ENCODE measurements around the gene ABCD3. TPM values are rescaled to one million over a fixed set of nuclear protein-coding genes. Genes with fewer than 3 reads are reported as not detected.
"Not testable (repeated sequence)": the region's sequence is repeated elsewhere in the genome, so short reads cannot be mapped to it uniquely, and the experiment has no call there.

Gene ABCD3
- total RNA-seq, 2 experiments from 2014 or later, result 28.0 to 31.5 TPM

DNA sequence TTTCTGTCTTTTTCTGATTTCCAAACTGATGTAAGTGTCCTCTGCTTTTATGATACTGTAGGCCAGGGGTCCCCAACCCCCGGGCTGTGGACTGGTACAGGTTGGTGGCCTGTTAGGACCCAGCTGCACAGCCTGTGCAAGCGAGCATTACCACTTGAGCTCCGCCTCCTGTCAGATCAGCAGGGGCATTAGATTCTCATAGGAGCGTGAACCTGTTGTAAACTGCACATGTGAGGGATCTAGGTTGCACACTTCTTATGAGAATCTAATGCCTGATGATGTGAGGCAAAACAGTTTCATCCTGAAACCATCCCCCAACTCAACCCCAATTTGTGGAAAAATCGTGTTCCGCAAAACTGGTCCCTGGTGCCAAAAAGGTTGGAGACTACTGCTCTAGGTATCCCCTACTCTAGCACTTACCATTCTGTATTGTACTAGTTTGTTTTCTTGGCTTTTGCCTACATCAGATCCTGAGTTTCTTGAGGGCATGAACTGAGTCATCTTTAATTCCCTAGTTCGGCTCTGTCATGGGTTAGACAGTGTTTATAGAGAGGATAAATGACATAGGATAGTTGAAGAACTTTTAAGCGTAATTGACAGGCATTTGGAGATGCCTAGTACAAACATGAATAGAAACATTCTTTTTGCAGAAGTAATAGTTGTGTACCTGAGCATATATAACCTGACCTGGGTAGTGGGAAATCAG is 4.1 kb downstream of the ABCD3 start:
- Mint-ChIP-seq H3K36me3 (ENCODE audit: low read depth) (peaks cover 6% of the 10 kb centered on the region), H3K27ac (no peak overlapping the region), H3K27me3 (peaks cover 3% of the 10 kb centered on the region), H3K9me3 (no peaks in the 10 kb centered on the region), H3K4me1 (peaks cover 45% of the 10 kb centered on the region), H3K4me3 (no peak overlapping the region)
- DNase-seq, result no peak
- CTCF ChIA-PET, result interaction anchor here (0.6 kb wide), 1 partner anchor 539 kb away, joined by 5 read pairs; no protein-coding TSS in a partner anchor
- POLR2A ChIA-PET, result interaction anchor here (0.6 kb wide), 1 partner anchor 15 kb away, joined by 4 read pairs; no protein-coding TSS in a partner anchor

DNA sequence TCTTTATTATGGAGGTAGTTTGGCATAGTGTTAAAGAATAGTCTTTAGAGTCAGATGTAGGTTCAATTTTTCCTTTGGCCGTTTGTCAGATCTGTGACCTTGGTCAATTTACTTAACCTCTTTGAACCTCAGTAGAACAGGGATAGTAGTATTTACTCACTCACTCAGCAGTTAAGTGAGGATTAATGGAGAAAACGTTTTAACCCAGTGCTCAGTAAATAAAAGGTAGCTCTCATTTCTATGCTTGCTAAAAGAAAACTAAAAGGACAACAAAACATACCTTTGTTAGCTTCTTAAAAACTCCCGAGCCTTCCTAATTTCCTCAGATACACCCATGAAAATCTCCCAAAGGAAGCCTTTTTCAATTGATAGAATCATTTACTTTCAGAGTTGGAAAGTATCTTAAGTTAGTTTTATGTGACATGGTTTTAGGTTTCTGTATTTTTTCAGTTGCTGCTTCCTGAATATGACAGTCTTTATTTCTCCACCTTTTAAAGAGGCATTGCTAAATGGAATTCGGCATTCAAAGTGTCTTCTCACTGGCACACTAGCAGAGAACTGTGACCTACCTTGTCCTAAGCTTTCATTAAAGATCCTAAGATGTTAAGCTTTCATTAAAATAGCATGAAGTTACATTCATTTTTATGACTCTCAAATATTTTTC is 7.8 kb downstream of the ABCD3 start:
- Mint-ChIP-seq H3K27me3 (no peaks in the 10 kb centered on the region), H3K4me3 (no peak overlapping the region), H3K27ac (no peak overlapping the region), H3K4me1 (peaks cover 29% of the 10 kb centered on the region), H3K36me3 (ENCODE audit: low read depth) (peaks cover 25% of the 10 kb centered on the region), H3K9me3 (peaks cover 8% of the 10 kb centered on the region)
- DNase-seq, result no peak
- ChIA-PET POLR2A (no interaction called here), CTCF (interaction anchor here (0.9 kb wide), 1 partner anchor 10 kb away, joined by 3 read pairs; no protein-coding TSS in a partner anchor)

GRCh38 chr1:94426485-94426870 is 8.3 kb downstream of the ABCD3 start:
- Mint-ChIP-seq H3K36me3 (ENCODE audit: low read depth) (peaks cover 27% of the 10 kb centered on the region), H3K4me1 (peaks cover 26% of the 10 kb centered on the region)
- CTCF ChIA-PET, result interaction anchor here (0.7 kb wide), 1 partner anchor 221 kb away, joined by 3 read pairs; no protein-coding TSS in a partner anchor
- H3K27me3 Mint-ChIP-seq, DNase-seq, H3K27ac Mint-ChIP-seq, H3K9me3 Mint-ChIP-seq, H3K4me3 Mint-ChIP-seq, POLR2A ChIA-PET: not testable (repeated sequence)

GRCh38 chr1:94428441-94428840 is 10.3 kb downstream of the ABCD3 start:
- no peak for DNase-seq
- ChIA-PET CTCF (no interaction called here), POLR2A (no interaction called here)
- Mint-ChIP-seq H3K4me1 (peaks cover 22% of the 10 kb centered on the region), H3K9me3 (peaks cover 8% of the 10 kb centered on the region), H3K36me3 (ENCODE audit: low read depth) (peaks cover 24% of the 10 kb centered on the region), H3K4me3 (no peak overlapping the region), H3K27ac (no peak overlapping the region), H3K27me3 (no peaks in the 10 kb centered on the region)

DNA sequence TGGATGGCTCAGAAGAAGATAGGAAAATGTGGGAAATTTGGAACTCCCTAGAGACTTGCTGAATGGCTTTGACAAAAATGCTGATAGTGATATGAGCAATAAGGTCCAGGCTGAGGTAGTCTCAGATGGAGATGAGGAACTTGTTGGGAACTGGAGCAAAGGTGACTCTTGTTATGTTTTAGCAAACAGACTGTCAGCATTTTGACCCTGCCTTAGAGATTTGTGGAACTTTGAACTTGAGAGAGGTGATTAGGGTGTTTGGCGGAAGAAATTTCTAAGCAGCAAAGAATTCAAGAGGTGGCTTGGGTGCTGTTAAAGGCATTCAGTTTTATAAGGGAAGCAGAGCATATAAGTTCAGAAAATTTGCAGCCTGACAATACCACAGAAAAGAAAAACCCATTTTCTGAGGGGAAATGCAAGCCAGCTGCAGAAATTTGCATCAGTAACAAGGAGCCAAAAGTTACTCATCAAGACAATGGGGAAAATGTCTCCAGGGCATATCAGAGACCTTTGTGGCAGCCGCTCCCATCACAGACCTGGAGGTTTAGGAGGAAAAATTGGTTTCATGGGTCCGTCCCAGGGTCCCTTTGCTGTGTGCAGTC is 10.8 kb downstream of the ABCD3 start:
- H3K9me3 Mint-ChIP-seq, POLR2A ChIA-PET, H3K27me3 Mint-ChIP-seq, DNase-seq, H3K4me3 Mint-ChIP-seq, H3K27ac Mint-ChIP-seq, CTCF ChIA-PET: not testable (repeated sequence)
- H3K4me1 Mint-ChIP-seq, result peaks cover 18% of the 10 kb centered on the region
- peaks cover 24% of the 10 kb centered on the region for H3K36me3 Mint-ChIP-seq (ENCODE audit: low read depth)

DNA sequence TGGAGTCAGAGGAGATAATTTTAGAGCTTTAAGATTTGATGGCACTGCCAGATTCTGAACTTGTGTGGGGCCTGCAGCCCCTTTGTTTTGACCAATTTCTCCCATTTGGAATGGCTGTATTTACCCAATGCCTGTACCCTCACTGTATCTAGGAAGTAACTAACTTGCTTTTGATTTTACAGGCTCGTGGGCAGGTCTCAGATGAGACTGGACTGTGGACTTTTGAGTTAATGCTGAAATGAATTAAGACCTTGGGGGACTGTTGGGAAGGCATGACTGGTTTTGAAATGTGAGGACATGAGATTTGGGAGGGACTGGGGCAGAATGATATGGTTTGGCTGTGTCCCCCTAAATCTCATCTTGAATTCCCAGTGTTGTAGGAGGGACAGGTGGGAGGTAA is 11.9 kb downstream of the ABCD3 start:
- H3K27ac Mint-ChIP-seq, H3K4me3 Mint-ChIP-seq, H3K27me3 Mint-ChIP-seq, DNase-seq, H3K9me3 Mint-ChIP-seq, CTCF ChIA-PET, POLR2A ChIA-PET: not testable (repeated sequence)
- H3K4me1 Mint-ChIP-seq, result peaks cover 18% of the 10 kb centered on the region
- peaks cover 24% of the 10 kb centered on the region for H3K36me3 Mint-ChIP-seq (ENCODE audit: low read depth)

- H3K9me3 Mint-ChIP-seq, result peaks cover 11% of the 10 kb centered on the region
- POLR2A ChIA-PET, result no interaction called here
- H3K27ac Mint-ChIP-seq, result no peak overlapping the region
- peaks cover 8% of the 10 kb centered on the region for H3K4me1 Mint-ChIP-seq
- no peak for DNase-seq
- no peak overlapping the region for H3K4me3 Mint-ChIP-seq
- CTCF ChIA-PET, result interaction anchor here (2.0 kb wide), 1 partner anchor 10 kb away, joined by 4 read pairs; no protein-coding TSS in a partner anchor
- no peaks in the 10 kb centered on the region for H3K27me3 Mint-ChIP-seq
- peaks cover 25% of the 10 kb centered on the region for H3K36me3 Mint-ChIP-seq (ENCODE audit: low read depth)
Observed at GRCh38 chr1:94433866-94434265, 15.7 kb downstream of the ABCD3 start.

DNA sequence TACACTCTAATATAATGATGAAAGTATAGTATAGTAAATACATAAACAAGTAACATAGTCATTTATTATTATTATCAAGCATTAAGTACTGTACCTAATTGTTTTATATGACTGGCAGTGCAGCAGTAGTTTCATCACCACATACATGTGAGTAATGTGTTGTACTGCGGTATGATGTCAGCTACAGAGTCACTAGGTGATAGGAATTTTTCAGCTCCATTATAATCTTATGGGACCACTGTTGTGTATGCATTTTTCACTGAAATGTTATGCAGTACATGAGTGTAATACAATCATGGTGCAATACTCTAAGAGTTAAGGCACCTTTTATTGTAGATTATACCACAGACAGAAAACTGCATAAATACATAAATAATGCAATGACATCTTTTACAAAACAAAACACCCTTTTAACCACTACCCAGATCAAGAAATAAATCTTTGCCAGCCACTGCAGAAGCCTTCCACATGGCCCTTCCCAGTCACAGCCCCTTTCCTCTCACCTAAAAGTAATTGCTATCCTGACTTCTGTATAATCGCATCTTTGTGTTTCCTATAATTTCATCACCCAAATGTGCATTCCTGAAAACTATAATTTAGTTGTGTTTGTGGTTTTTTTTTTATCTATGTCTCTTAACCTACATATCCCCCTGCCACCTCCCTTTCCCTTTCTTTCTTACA is 16.3 kb downstream of the ABCD3 start:
- no peaks in the 10 kb centered on the region for H3K27me3 Mint-ChIP-seq
- peaks cover 10% of the 10 kb centered on the region for H3K4me1 Mint-ChIP-seq
- peaks cover 9% of the 10 kb centered on the region for H3K9me3 Mint-ChIP-seq
- DNase-seq, result no peak
- ChIA-PET POLR2A (no interaction called here), CTCF (interaction anchor here (2.0 kb wide), 1 partner anchor 10 kb away, joined by 4 read pairs; no protein-coding TSS in a partner anchor)
- no peak overlapping the region for H3K4me3 Mint-ChIP-seq
- H3K27ac Mint-ChIP-seq, result no peak overlapping the region
- peaks cover 20% of the 10 kb centered on the region for H3K36me3 Mint-ChIP-seq (ENCODE audit: low read depth)

DNA sequence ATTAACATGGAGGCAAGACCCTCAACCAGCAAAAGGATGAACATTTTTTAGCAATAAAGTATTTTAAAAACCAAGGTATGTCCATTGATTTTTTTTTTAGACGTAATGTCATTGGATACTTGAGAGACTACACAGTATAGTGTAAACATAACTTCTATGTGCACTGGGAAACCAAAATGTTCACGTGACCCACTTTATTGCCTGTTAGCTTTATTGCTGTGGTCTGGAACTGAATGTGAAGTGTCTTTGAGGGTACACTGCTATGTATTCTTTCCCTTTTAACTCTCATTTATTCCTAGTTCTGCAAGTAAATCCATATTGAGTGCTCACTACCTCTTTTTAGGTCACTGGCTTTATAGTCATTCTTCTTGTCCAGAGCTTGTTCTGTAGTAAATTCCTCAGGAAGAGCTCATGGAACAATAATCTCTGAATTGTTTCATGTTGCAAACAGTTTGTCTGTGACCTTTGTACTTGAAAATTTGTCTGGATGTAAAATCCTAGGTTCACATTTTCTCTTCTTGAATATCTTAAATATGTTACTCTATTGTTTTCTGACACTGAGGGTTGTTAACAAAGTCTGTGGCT is 20.6 kb downstream of the ABCD3 start:
- peaks cover 10% of the 10 kb centered on the region for H3K4me1 Mint-ChIP-seq
- ChIA-PET POLR2A (no interaction called here), CTCF (no interaction called here)
- H3K27me3 Mint-ChIP-seq, result no peaks in the 10 kb centered on the region
- H3K36me3 Mint-ChIP-seq (ENCODE audit: low read depth), result peaks cover 22% of the 10 kb centered on the region
- H3K9me3 Mint-ChIP-seq, result peaks cover 23% of the 10 kb centered on the region
- no peak for DNase-seq
- no peak overlapping the region for H3K27ac Mint-ChIP-seq
- no peak overlapping the region for H3K4me3 Mint-ChIP-seq

- Mint-ChIP-seq H3K4me3 (no peak overlapping the region), H3K4me1 (peaks cover 10% of the 10 kb centered on the region), H3K9me3 (peaks cover 25% of the 10 kb centered on the region), H3K27me3 (no peaks in the 10 kb centered on the region), H3K36me3 (ENCODE audit: low read depth) (peaks cover 24% of the 10 kb centered on the region), H3K27ac (peak overlapping the region; percentile 6)
- DNase-seq, result no peak
- ChIA-PET POLR2A (interaction anchor here (0.6 kb wide), 1 partner anchor 423 kb away, joined by 3 read pairs; no protein-coding TSS in a partner anchor), CTCF (interaction anchor here (1.1 kb wide), 1 partner anchor 24 kb away, joined by 3 read pairs; no protein-coding TSS in a partner anchor)
Observed at GRCh38 chr1:94440088-94440487, 21.9 kb downstream of the ABCD3 start.

DNA sequence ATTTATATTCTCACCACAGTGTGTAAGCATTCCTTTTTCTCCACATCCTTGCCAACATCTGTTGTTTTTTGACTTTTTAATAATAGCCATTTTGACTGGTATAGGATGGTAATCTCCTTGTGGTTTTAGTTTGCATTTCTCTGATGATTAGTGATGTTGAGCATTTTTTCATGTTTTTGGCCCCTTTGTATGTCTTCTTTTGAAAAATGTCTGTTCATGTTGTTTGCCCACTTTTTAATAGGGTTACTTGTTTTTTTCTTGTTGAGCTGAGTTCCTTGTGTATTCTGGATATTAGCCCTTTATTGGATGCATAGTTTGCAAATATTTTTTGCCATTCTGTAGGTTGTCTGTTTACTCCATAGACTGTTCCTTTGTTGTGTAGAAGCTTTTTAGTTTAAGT is 24.9 kb downstream of the ABCD3 start:
- H3K4me3 Mint-ChIP-seq, H3K27ac Mint-ChIP-seq, DNase-seq, POLR2A ChIA-PET, H3K4me1 Mint-ChIP-seq, H3K27me3 Mint-ChIP-seq: not testable (repeated sequence)
- Mint-ChIP-seq H3K9me3 (peaks cover 29% of the 10 kb centered on the region), H3K36me3 (ENCODE audit: low read depth) (peaks cover 26% of the 10 kb centered on the region)
- CTCF ChIA-PET, result interaction anchor here (1.0 kb wide), 1 partner anchor 28 kb away, joined by 3 read pairs; no protein-coding TSS in a partner anchor

- DNase-seq, H3K4me3 Mint-ChIP-seq, H3K27ac Mint-ChIP-seq, CTCF ChIA-PET, POLR2A ChIA-PET, H3K27me3 Mint-ChIP-seq, H3K4me1 Mint-ChIP-seq: not testable (repeated sequence)
- H3K36me3 Mint-ChIP-seq (ENCODE audit: low read depth), result peaks cover 44% of the 10 kb centered on the region
- H3K9me3 Mint-ChIP-seq, result peaks cover 46% of the 10 kb centered on the region
Observed at GRCh38 chr1:94444819-94445218, 26.6 kb downstream of the ABCD3 start.
